GM12892 (cell line): ENCODE data around the gene CDRT4.

Experiments used
- POLR2A ChIP-seq: IDR thresholded peaks from 2 replicates; pipeline ENCODE4 v1.6.1; 2011; ENCODE audit warnings: low read depth, low read length, control low read depth
- POLR2AphosphoS5 ChIP-seq: IDR thresholded peaks from 2 replicates; pipeline ENCODE4 v1.6.1; 2011; ENCODE audit warnings: low read depth, low read length, control low read depth

GRCh38 chr17:15456496-15456895 is 10.9 kb downstream of the CDRT4 start:
- TF ChIP-seq POLR2AphosphoS5 (no peak), POLR2A (no peak)
